Body of pancreas (tissue), 4 donors: Measurements from ENCODE around the gene NACC1.

ENCODE experiments used
- CTCF ChIP-seq, 7 experiments: fragments of 450-650 bp in 4 of 7; fragments of 200-600 bp in 3 of 7; sonication (generic) in 3 of 7; IDR thresholded peaks; one replicate each; pipeline ENCODE4 v1.5.1; 2016 to 2019; ENCODE audit warnings: antibody characterized with exemption in 7 of 7
- POLR2A ChIP-seq, 3 donors: fragments of 450-650 bp; IDR thresholded peaks; one replicate each; pipeline ENCODE4 v1.6.1; 2016; ENCODE audit warnings: antibody characterized with exemption in 3 of 3, mild to moderate bottlenecking in 2 of 3

- TF ChIP-seq CTCF (IDR thresholded peaks at IDR 0.05) (peak in 1 of 7 experiments; percentile 10), POLR2A (IDR thresholded peaks at IDR 0.05) (no peak)
Measured at GRCh38 chr19:13069415-13070359, 48.4 kb upstream of the NACC1 start.
